LNCaP clone FGC (cell line): ENCODE data around the gene EPHB3.

Source experiments
- DNase-seq: peaks from one replicate; pipeline ENCODE4 v3.0.0-alpha.2; 2011; ENCODE audit warnings: low read depth
- H3K4me3 ChIP-seq: 2 replicates; pipeline ENCODE4 v1.5.1; 2011; ENCODE audit warnings: mild to moderate bottlenecking, low read depth, low read length, control low read depth
- TF ChIP-seq, protein P1 (sequence below): IDR thresholded peaks from 2 replicates; pipeline ENCODE4 v1.5.1; 2012; ENCODE audit warnings: mild to moderate bottlenecking; ENCODE audit not compliant: control insufficient read depth, insufficient read depth; ENCODE audit errors: extremely low read depth

The EPHB3 gene

GRCh38 chr3:184564685-184565385, 3.2 kb downstream of the EPHB3 start:
- H3K4me3 ChIP-seq, result peak overlapping the region; percentile 24
- TF ChIP-seq, protein P1, sequence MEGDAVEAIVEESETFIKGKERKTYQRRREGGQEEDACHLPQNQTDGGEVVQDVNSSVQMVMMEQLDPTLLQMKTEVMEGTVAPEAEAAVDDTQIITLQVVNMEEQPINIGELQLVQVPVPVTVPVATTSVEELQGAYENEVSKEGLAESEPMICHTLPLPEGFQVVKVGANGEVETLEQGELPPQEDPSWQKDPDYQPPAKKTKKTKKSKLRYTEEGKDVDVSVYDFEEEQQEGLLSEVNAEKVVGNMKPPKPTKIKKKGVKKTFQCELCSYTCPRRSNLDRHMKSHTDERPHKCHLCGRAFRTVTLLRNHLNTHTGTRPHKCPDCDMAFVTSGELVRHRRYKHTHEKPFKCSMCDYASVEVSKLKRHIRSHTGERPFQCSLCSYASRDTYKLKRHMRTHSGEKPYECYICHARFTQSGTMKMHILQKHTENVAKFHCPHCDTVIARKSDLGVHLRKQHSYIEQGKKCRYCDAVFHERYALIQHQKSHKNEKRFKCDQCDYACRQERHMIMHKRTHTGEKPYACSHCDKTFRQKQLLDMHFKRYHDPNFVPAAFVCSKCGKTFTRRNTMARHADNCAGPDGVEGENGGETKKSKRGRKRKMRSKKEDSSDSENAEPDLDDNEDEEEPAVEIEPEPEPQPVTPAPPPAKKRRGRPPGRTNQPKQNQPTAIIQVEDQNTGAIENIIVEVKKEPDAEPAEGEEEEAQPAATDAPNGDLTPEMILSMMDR, result no peak
- no peak for DNase-seq

GRCh38 chr3:184565421-184566211, 4.0 kb downstream of the EPHB3 start:
- DNase-seq, result peak; percentile 87
- peak overlapping the region; percentile 24 for H3K4me3 ChIP-seq
- TF ChIP-seq, protein P1, result no peak

DNA sequence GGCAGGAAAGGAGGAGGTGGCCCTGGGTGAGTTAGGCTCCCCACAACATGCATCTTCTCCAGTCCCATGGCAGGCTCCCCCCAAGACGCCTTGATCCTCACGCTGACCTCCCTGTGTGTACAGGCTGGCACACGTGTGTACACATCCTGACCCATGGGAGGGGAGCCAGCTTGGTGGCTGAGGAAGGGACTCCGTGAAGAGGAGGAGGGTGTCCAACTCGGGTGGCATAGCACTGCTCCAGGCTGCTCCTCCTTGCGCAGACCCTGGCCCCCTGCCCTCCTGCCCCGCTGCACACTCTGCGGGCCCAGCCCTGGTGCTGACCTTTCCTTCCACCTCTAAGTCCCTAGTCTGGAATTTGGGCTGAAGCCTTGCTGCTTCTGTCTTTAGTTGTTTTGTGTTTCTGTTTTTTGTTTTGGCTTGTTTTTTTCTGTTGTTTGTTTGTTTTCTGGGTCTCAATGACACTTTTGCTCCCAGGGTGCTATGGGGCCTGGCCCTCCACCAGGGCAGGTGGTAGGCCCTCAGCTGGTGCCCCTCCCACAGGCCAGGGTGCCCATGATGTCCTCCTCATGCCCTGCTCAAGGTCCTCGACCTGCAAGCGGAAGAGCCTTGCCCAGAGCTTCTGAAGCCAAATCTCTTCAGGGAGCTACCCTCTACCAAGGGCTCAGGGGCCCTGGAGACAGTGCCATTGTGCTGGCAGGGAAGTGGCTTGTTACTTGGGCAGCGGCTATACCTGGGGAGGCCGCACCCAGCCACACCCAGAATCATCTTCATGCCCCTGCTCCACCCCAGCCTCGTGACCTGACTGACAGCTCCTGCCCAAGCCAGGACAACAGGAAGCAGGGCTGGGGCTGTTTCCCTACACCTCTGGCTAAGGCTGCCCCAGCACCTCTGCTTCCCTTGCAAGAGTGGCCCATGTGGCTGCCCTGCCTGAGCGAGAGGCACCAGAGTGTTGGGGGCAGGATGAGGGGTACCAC, 5.1 kb downstream of the EPHB3 start:
- peak; percentile 45 for DNase-seq
- peak overlapping the region; percentile 24 for H3K4me3 ChIP-seq
- TF ChIP-seq, protein P1, result no peak

DNA sequence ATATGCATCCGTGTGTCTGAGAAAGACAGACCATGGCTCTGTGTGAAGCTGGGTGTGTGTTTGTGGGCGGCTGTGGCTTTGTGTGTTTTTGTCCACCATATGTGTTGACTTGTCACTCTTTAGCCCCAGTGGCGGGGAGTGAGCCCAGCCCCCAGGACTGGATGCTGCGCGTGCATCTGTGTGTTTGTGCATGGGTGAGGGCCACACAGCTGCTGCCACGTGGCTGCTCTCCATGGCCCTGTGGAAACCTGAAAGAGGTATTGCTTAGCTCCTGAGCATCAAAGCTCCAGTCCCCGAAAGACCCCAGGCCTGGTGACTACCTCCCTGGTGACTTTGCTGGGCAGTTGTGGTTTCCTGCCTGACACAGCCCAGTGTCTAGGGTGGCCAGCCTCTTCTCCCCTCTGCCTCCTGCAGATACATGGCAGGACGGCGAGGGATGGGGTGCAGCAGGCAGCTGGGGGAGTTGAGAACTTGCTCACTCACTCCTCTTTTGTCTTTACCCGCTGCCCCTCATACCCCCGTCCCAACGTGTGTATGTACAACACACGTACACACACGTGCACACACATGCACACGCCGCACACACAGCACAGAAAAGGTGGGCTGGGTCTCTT, 6.5 kb downstream of the EPHB3 start:
- H3K4me3 ChIP-seq, result peak overlapping the region; percentile 48
- TF ChIP-seq, protein P1, result no peak
- DNase-seq, result no peak

GRCh38 chr3:184568560-184568923, 7.0 kb downstream of the EPHB3 start:
- TF ChIP-seq, protein P1, result no peak
- peak overlapping the region; percentile 48 for H3K4me3 ChIP-seq
- DNase-seq, result no peak
